Measurements from ENCODE around the gene PDHB. TPM values are rescaled to one million over a fixed set of nuclear protein-coding genes. Genes with fewer than 3 reads are reported as not detected.
A peak's percentile ranks its signal among the peaks of the same experiment; 100 is the strongest.

PDHB gene
- total RNA-seq, 1 donor from 2014 or later: 82.7 TPM

DNA sequence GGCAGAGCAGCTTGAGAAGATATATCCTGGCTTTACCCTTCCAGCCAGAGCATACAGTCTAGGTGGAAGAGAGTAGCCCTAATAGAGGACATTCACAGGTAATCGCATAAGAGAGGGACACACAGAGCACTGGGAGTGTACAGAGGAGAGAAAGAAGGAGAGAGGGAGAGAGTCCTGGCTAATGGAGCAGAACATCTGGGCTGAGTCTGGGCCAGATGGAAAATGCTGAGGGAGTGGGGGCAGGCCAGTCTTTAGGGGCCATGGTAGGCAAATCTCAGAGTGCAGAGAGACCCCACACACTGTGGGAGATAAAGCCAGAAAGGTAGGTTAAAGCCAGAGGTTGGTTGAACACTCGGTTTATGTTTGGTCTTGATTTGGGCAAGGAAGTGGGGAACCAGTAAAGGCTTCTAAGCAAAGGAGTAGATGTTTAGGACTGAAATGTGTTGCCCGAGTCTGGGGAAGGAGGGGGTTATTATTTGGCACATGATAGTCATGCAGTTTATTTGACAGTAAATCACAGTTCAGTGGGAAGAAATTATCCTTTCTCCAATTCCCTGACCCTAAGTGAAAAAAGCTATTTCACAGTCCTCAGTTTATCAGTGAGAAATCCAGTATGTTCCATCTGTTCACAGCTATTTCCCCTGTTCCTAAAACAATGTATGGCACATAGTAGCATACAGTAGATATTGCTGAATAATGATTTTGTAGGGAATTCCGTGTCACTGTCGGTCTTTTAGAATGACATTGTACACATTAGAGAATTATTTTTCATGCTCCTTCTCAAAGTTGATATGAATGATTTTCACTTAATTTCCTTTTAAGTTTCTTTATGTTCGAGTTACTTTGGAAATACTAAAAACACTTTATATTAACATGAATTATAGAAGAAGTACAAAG, 45.7 kb downstream of the PDHB start:
- intact Hi-C loops (cut with micrococcal nuclease): loop anchor here (10.0 kb wide), 1 partner anchor 53 kb away; the partner anchor contains the start of gene PXK
- no peaks in the 10 kb centered on the region for H3K27me3 Mint-ChIP-seq (ENCODE audit: low read depth)
- peak overlapping the region; percentile 68 for H3K27ac Mint-ChIP-seq
- peaks cover 32% of the 10 kb centered on the region for H3K4me1 Mint-ChIP-seq (ENCODE audit: low read depth)
- no peak for DNase-seq (ENCODE audit: low spot score)
- peaks cover 55% of the 10 kb centered on the region for H3K36me3 Mint-ChIP-seq (ENCODE audit: low read depth)
- H3K4me3 Mint-ChIP-seq (ENCODE audit: low read depth): no peak overlapping the region
- no peaks in the 10 kb centered on the region for H3K9me3 Mint-ChIP-seq

DNA sequence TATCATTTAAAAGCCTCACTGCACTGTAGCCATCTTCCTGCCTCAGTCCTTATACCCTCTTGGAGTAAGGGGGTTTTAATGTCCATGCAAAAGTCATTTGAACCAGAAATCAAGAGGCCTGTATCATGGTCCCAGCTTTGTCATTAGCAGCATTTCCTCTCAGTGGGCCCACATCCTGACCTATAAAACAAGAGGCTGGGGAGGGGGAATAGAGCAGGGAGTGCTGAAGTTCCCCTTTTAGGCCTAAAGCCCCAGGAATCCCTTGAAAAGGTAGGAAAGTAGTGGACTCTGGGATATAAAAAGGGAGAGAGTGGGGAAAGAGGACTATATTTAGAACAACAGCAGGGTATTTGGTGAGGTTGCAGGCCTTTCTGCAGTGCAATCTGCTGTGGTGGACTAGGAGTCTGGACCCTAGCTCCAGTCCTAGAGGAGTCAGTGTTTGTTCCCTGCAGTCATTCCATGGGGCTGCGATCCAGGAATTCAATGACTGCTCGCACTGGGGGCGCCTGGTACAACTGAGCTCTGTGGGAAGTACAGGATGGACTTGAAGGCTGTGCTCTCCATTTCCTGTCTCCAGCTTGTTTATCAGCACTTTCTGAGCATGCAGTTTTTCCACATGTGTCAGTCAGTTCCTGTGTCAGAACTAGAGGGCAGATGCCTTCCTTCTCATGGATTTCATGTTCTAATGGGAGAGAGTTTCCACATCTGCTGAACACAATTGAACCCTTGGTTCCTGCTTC, 46.8 kb downstream of the PDHB start:
- H3K4me1 Mint-ChIP-seq (ENCODE audit: low read depth): peaks cover 30% of the 10 kb centered on the region
- peak overlapping the region; percentile 77 for H3K27ac Mint-ChIP-seq
- no peaks in the 10 kb centered on the region for H3K27me3 Mint-ChIP-seq (ENCODE audit: low read depth)
- no peak overlapping the region for H3K4me3 Mint-ChIP-seq (ENCODE audit: low read depth)
- intact Hi-C loops (cut with micrococcal nuclease): loop anchor here (10.0 kb wide), 1 partner anchor 52 kb away; the partner anchor contains the start of gene PXK
- no peak for DNase-seq (ENCODE audit: low spot score)
- no peaks in the 10 kb centered on the region for H3K9me3 Mint-ChIP-seq
- H3K36me3 Mint-ChIP-seq (ENCODE audit: low read depth): peaks cover 55% of the 10 kb centered on the region

DNA sequence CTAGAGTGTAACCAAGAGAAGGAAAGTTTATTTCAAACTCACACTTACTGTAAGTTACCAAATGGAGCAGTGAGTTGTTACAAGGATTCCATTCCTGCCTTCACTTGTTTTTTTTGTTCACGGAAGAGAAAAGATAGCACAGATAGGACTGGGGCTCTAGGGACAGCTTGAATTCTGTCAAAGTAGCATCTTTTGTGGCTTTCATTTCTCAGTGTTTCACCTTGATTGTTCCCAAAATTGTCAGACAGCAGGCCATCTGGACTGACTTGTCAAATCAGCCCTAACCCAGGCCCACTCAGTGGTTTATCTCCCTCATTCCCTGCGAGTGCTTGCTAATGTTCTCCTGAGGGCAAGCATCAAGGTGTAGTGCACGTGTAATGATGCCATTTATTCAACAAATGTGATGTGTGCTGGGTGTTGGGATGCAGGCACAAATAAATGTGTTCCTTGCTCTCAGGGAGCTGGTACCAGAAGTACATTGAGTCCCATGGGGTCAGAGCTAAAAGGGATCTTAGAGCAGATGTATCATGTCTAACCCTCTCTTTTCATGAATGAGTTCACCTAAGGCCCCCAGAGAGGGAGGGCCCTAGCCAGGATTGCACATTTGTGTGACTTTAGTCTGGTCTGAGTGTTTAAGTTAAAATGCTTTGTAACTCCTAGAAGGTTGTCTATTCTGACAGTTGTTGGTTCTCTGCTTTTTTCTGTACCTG, 49.1 kb downstream of the PDHB start:
- Mint-ChIP-seq H3K4me3 (ENCODE audit: low read depth) (no peak overlapping the region), H3K27ac (no peak overlapping the region), H3K36me3 (ENCODE audit: low read depth) (peaks cover 47% of the 10 kb centered on the region), H3K27me3 (ENCODE audit: low read depth) (no peaks in the 10 kb centered on the region), H3K9me3 (no peaks in the 10 kb centered on the region), H3K4me1 (ENCODE audit: low read depth) (peaks cover 27% of the 10 kb centered on the region)
- DNase-seq (ENCODE audit: low spot score): no peak
- intact Hi-C loops (cut with micrococcal nuclease): loop anchor here (10.0 kb wide), 1 partner anchor 50 kb away; the partner anchor contains the start of gene PXK

DNA sequence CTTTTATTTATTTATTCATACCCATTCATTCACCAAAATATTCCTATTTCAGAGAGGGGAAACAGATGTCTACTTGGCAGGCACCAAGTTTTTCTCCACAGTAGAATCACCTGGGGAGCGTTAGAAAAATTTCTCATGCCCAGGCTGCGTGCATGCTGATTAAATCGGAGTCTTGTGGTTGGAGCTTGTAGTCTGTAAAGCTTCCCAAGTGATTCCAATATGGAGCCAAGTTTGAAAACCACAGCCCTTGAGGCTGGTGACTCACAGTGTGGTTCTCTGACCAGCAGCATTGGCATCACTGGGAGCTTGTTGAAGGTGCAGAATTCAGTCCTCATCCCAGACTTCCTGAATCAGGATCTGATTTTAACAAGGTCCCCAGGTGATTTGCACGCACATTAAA, 49.7 kb downstream of the PDHB start:
- H3K27ac Mint-ChIP-seq: no peak overlapping the region
- H3K4me1 Mint-ChIP-seq (ENCODE audit: low read depth): peaks cover 26% of the 10 kb centered on the region
- H3K36me3 Mint-ChIP-seq (ENCODE audit: low read depth): peaks cover 50% of the 10 kb centered on the region
- DNase-seq (ENCODE audit: low spot score): no peak
- H3K9me3 Mint-ChIP-seq: no peaks in the 10 kb centered on the region
- no peak overlapping the region for H3K4me3 Mint-ChIP-seq (ENCODE audit: low read depth)
- intact Hi-C loops (cut with micrococcal nuclease): loop anchor here (10.0 kb wide), 1 partner anchor 49 kb away; the partner anchor contains the start of gene PXK
- no peaks in the 10 kb centered on the region for H3K27me3 Mint-ChIP-seq (ENCODE audit: low read depth)

DNA sequence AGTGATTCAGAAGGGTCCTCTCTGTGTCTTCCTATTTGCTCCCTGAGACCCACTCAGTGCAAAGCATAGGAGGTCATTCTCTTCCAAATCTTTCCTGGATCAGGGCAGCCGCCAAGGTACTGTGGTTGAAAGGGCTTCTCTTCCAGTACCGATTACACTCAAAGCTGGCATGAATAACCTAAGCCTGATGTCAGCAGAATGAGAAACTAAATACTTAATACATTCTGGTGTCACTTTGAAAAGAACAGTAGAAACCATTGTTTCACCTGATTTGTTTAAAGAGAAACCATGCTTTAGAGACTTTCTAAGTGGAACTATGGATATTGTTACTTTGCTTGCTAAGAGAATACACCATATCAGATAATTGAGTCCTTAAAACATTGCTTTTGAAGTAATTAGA, 50.2 kb downstream of the PDHB start:
- Mint-ChIP-seq H3K4me3 (ENCODE audit: low read depth) (no peak overlapping the region), H3K9me3 (no peaks in the 10 kb centered on the region), H3K27ac (no peak overlapping the region), H3K27me3 (ENCODE audit: low read depth) (no peaks in the 10 kb centered on the region), H3K4me1 (ENCODE audit: low read depth) (peaks cover 22% of the 10 kb centered on the region), H3K36me3 (ENCODE audit: low read depth) (peaks cover 47% of the 10 kb centered on the region)
- no peak for DNase-seq (ENCODE audit: low spot score)
- intact Hi-C loops (cut with micrococcal nuclease): loop anchor here (10.0 kb wide), 1 partner anchor 49 kb away; the partner anchor contains the start of gene PXK

DNA sequence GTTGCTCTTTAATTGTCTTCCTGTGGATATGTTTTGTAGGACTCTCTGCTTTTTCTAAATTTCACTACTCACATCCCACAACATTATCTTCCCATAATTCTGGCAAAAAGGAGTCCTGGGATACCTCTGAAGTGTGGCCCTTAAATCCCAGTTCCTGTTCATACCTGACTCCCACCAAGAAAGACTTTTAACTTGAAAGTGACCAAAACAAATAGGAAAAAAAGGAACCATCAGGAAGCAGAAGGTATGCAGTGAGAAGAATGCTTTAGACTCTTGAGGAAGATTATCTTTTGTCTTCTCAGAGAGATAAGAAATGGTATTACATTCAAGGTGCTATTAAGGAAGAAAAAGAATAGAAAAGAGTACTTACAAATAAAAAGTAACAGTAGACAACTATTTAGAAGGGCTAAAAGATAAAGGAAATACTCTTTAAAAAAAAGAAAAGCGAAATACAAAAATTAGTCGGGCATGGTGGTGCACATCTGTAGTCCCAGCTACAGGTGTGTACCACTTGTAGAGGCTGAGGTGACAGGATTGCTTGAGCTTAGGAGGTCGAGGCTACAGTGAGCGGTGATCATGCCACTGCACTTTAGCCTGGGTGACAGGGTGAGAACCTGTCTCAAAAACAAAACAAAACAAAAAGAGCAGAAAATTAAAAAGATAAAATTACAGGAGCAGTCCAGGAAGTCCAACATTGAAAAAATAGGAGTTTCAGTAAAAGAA, 54.1 kb downstream of the PDHB start:
- H3K9me3 Mint-ChIP-seq: no peaks in the 10 kb centered on the region
- peaks cover 8% of the 10 kb centered on the region for H3K4me1 Mint-ChIP-seq (ENCODE audit: low read depth)
- no peaks in the 10 kb centered on the region for H3K27me3 Mint-ChIP-seq (ENCODE audit: low read depth)
- intact Hi-C loops (cut with micrococcal nuclease): loop anchor here (10.0 kb wide), 1 partner anchor 45 kb away; the partner anchor contains the start of gene PXK
- peaks cover 37% of the 10 kb centered on the region for H3K36me3 Mint-ChIP-seq (ENCODE audit: low read depth)
- H3K27ac Mint-ChIP-seq: peak overlapping the region; percentile 1
- DNase-seq (ENCODE audit: low spot score): no peak
- no peak overlapping the region for H3K4me3 Mint-ChIP-seq (ENCODE audit: low read depth)

DNA sequence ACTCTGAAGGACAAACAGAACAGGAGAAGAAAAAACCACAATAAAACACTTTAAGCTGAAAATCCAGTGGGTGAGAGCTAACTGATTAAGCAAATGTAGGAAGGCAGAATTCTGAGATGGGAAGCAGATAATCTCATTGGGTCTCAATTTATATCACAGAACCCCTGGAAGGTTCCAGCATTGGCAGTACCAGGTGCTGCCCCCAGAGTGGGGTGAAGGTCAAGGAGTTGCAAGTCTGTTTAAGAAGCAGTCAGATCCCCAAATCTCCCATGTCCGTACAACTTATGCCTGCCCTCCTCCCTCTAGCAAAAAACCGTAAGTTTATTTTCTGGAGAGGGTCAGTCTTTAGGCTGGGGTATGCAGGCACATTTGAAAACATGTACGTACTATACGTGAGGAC, 55.9 kb downstream of the PDHB start:
- intact Hi-C loops (cut with micrococcal nuclease): no loop called here
- peak overlapping the region; percentile 58 for H3K27ac Mint-ChIP-seq
- H3K4me1 Mint-ChIP-seq (ENCODE audit: low read depth): peaks cover 9% of the 10 kb centered on the region
- no peak for DNase-seq (ENCODE audit: low spot score)
- no peaks in the 10 kb centered on the region for H3K9me3 Mint-ChIP-seq
- H3K4me3 Mint-ChIP-seq (ENCODE audit: low read depth): no peak overlapping the region
- no peaks in the 10 kb centered on the region for H3K27me3 Mint-ChIP-seq (ENCODE audit: low read depth)
- H3K36me3 Mint-ChIP-seq (ENCODE audit: low read depth): peaks cover 37% of the 10 kb centered on the region

Other genes with a start within 250 kb of the PDHB start
- not detected in 2 replicates for gene DNASE1L3, start 222.9 kb downstream of the PDHB start, total RNA-seq
- 26.4 and 28.2 TPM in 2 replicates for gene ABHD6, start 196.0 kb downstream of the PDHB start, total RNA-seq
- gene RPP14, start 127.6 kb downstream of the PDHB start, total RNA-seq: 21.8 and 23.8 TPM in 2 replicates
- 10.1 and 10.5 TPM in 2 replicates for gene HTD2, start 127.3 kb downstream of the PDHB start, total RNA-seq
- gene PXK, start 100.9 kb downstream of the PDHB start, total RNA-seq: 47.6 and 48.7 TPM in 2 replicates
- 7.2 and 8.7 TPM in 2 replicates for gene KCTD6, start 58.3 kb upstream of the PDHB start, total RNA-seq
- not detected in 2 replicates for gene ACOX2, start 103.4 kb upstream of the PDHB start, total RNA-seq
- gene FAM107A, start 143.6 kb upstream of the PDHB start, total RNA-seq: not detected in 2 replicates
- gene FAM3D, start 232.9 kb upstream of the PDHB start, total RNA-seq: not detected in 2 replicates

All from activated T-helper 2 cell treated with anti-CD3 and anti-CD28 coated beads, Interferon-gamma antibody, Interleukin-2, Interleukin-4, amounts not matched to agents 10 μg/mL and 5 μg/mL and 100 μg/mL, durations not matched to agents 14 hours and 24 hours and 36 hours (primary cell).